Heart right ventricle (tissue), 16 donors: Measurements from ENCODE around the gene RPL6. TPM values are rescaled to one million over a fixed set of nuclear protein-coding genes. Genes with fewer than 3 reads are reported as not detected.
A peak's percentile ranks its signal among the peaks of the same experiment; 100 is the strongest.
"Not testable (repeated sequence)": the region's sequence is repeated elsewhere in the genome, so short reads cannot be mapped to it uniquely, and the experiment has no call there.

Source experiments
- ATAC-seq, 8 donors: fragments of 200-7000 bp; cut with Tn5 transposase; one replicate each; pipeline ENCODE4 v1.9.1; 2020; ENCODE audit warnings: mild to moderate bottlenecking in 8 of 8, moderate library complexity in 8 of 8, moderate number of reproducible peaks in 1 of 8
- DNase-seq, 2 donors: peaks; one replicate each; pipeline ENCODE4 v3.0.0-alpha.2; 2020
- H3K27ac ChIP-seq, 10 donors: fragments of 200-600 bp; sonication (generic) in 2 of 10; one replicate each; pipeline versions ENCODE4 v1.5.0 to v1.8.0; 2020 to 2022; ENCODE audit warnings: mild to moderate bottlenecking in 3 of 10
- H3K27me3 ChIP-seq, 7 donors: fragments of 200-600 bp; one replicate each; pipeline ENCODE4 v1.8.0; 2021 to 2022; ENCODE audit warnings: mild to moderate bottlenecking in 2 of 7
- H3K36me3 ChIP-seq, 9 donors: fragments of 200-600 bp; sonication (generic) in 1 of 9; one replicate each; pipeline versions ENCODE4 v1.5.0 to v1.8.0; 2020 to 2022; ENCODE audit warnings: mild to moderate bottlenecking in 2 of 9
- H3K4me1 ChIP-seq, 9 donors: fragments of 200-600 bp; sonication (generic) in 1 of 9; one replicate each; pipeline versions ENCODE4 v1.5.0 to v1.8.0; 2020 to 2022; ENCODE audit warnings: mild to moderate bottlenecking in 4 of 9
- H3K4me3 ChIP-seq, 10 donors: fragments of 200-600 bp; sonication (generic) in 2 of 10; one replicate each; pipeline versions ENCODE4 v1.5.0 to v1.8.0; 2020 to 2022; ENCODE audit warnings: mild to moderate bottlenecking in 7 of 10, moderate library complexity in 2 of 10
- H3K9me3 ChIP-seq, 11 donors: fragments of 200-600 bp in 10 of 11; sonication (generic) in 2 of 11; one replicate each; pipeline versions ENCODE4 v1.5.0 to v1.8.0; 2013 to 2022; ENCODE audit warnings: mild to moderate bottlenecking in 2 of 11, control low read depth in 1 of 11, moderate library complexity in 1 of 11
- CTCF ChIP-seq, 9 donors: fragments of 200-600 bp; sonication (generic) in 2 of 9; IDR thresholded peaks; one replicate each; pipeline versions ENCODE4 v1.5.0 to v1.8.0; 2021 to 2022; ENCODE audit warnings: antibody characterized with exemption in 9 of 9, mild to moderate bottlenecking in 5 of 9, moderate library complexity in 1 of 9
- WGBS, 2 donors: extraction: QIAGEN DNeasy Blood & Tissue Kit; methylation state at CpG; one replicate each; pipeline ENCODE4 v1.1.7; 2013; ENCODE audit warnings: inconsistent platforms in 1 of 2; 5-methylcytosine and 5-hydroxymethylcytosine counted together
- intact Hi-C, 10 donors: fragments of 100-400 bp; cut with DNase I; formaldehyde crosslinking; loops; one replicate each; pipeline versions ENCODE4 v1.11.1 to v1.14.2; 2022
- polyA plus RNA-seq, 2 donors: library from polyadenylated mRNA; stranded (reverse); fragments of 200-250 nt; gene quantifications; one replicate each; pipeline ENCODE4 v1.2.3, GENCODE V29; 2013
- total RNA-seq, 10 donors: library from RNA; stranded (reverse); fragmentation: NEBNext Ultra II Directional in 3 of 10; extraction: Animal tissue kit (Norgen Biotek cat#: 25700) in 3 of 10; gene quantifications; one replicate each; pipeline versions ENCODE4 v1.2.1 to v1.2.4, GENCODE V29; 2021 to 2023
- donor health status: Arrhythmogenic right ventricular cardiomyopathy.
- donor health status: ischemic (EF 13 %, LVEDD 7.1; RV severe dilation, severe dysfunction).
- donor health status: healthy with polysubstance abuse.
- donor health status: DM: no; HTN: yes; CAD: no.
- donor health status: DM: no; HTN: no; CAD: no.
- donor health status: ischemic (EF 25% LVEDD 6.9; RV normal size, moderate dysfunction).
- donor health status: ischemic (EF 25% LVEDD 5.7; RV mildly dilated, moderate dysfunction).
- donor health status: healthy.
- donor health status: DM: yes; HTN: yes; CAD: no.
- donor health status: Ischemic cardiomyopathy.
- donor health status: ischemic (EF 35%, LVEDD 5.7; RV mildly dilated, moderate dysfunction).
- donor health status: nonischemic (EF 11% LVEDD 7.7; RV severe dilation, severe dysfunction).
- donor health status: DM: yes; HTN: yes; CAD: no.
- donor health status: PGD.
- donor health status: ischemic (EF 29% LVEDD 5.4; RV normal size, mild dysfunction).
- donor health status: nonischemic (EF 23%, LVEDD 6.1; RV moderate dilation, normal function).

Gene RPL6
- total and polyA plus RNA-seq, 12 donors, result 564 to 1,749 (median 624) TPM

GRCh38 chr12:112406519-112407488 lies 2.6 kb downstream of the RPL6 start:
- WGBS, 2 donors, result 82 to 83% methylated on average over 11 of the region's 11 CpGs
- H3K27ac ChIP-seq, result no peak overlapping the region
- H3K36me3 ChIP-seq, result peaks cover 0 to 49% (median 41%) of the 10 kb centered on the region in 9 donors
- intact Hi-C loops, result no loop called here
- H3K4me1 ChIP-seq, result peaks cover 0 to 33% (median 20%) of the 10 kb centered on the region in 9 donors
- ATAC-seq (no peak), DNase-seq (no peak)
- H3K9me3 ChIP-seq, result no peaks in the 10 kb centered on the region
- H3K4me3 ChIP-seq, result peak overlapping the region in 1 of 10 donors; percentile 78
- no peak for TF ChIP-seq CTCF (IDR thresholded peaks at IDR 0.05)
- no peaks in the 10 kb centered on the region for H3K27me3 ChIP-seq

- no peak for DNase-seq
- ATAC-seq, result no peak
- intact Hi-C loops, result no loop called here
- Histone ChIP-seq H3K27me3 (no peaks in the 10 kb centered on the region), H3K36me3 (peaks cover 0 to 37% (median 29%) of the 10 kb centered on the region in 9 donors), H3K4me1 (peaks cover 0 to 8% (median 1%) of the 10 kb centered on the region in 9 donors), H3K4me3 (no peak overlapping the region), H3K27ac (no peak overlapping the region), H3K9me3 (no peaks in the 10 kb centered on the region)
- 66% methylated on average over 5 of the region's 5 CpGs for WGBS, 2 donors
- no peak for TF ChIP-seq CTCF (IDR thresholded peaks at IDR 0.05)
Measured at GRCh38 chr12:112401903-112402498, 7.4 kb downstream of the RPL6 start.

GRCh38 chr12:112401054-112401453 lies 8.4 kb downstream of the RPL6 start:
- peaks cover 0 to 2% (median 0%) of the 10 kb centered on the region in 11 donors for H3K9me3 ChIP-seq
- no peaks in the 10 kb centered on the region for H3K27me3 ChIP-seq
- ATAC-seq, result no peak
- no peak overlapping the region for H3K4me3 ChIP-seq
- no peak for TF ChIP-seq CTCF (IDR thresholded peaks at IDR 0.05)
- no peaks in the 10 kb centered on the region for H3K4me1 ChIP-seq
- DNase-seq, result no peak
- WGBS, 2 donors, result 91 to 96% methylated on average over 5 of the region's 5 CpGs
- intact Hi-C loops, result no loop called here
- H3K36me3 ChIP-seq, result peaks cover 0 to 27% (median 20%) of the 10 kb centered on the region in 9 donors
- no peak overlapping the region for H3K27ac ChIP-seq

- no peak for DNase-seq
- no peak for ATAC-seq
- WGBS, 2 donors, result 63 to 74% methylated on average over 1 of the region's 1 CpG
- Histone ChIP-seq H3K4me3 (no peak overlapping the region), H3K27ac (no peak overlapping the region), H3K4me1 (no peaks in the 10 kb centered on the region), H3K9me3 (peaks cover 0 to 11% (median 0%) of the 10 kb centered on the region in 11 donors), H3K36me3 (no peaks in the 10 kb centered on the region), H3K27me3 (no peaks in the 10 kb centered on the region)
- intact Hi-C loops, result no loop called here
- TF ChIP-seq CTCF (IDR thresholded peaks at IDR 0.05), result no peak
Measured at GRCh38 chr12:112393328-112393727, 16.1 kb downstream of the RPL6 start.

- not testable (repeated sequence) for H3K4me3 ChIP-seq, DNase-seq, H3K4me1 ChIP-seq, H3K36me3 ChIP-seq, H3K27ac ChIP-seq, H3K9me3 ChIP-seq, ATAC-seq, H3K27me3 ChIP-seq
- intact Hi-C loops, result loop anchor here (5.0 to 10.0 kb wide), 8 partner anchors 85 to 195 kb away; no protein-coding TSS in a partner anchor
- 69% methylated on average over 2 of the region's 4 CpGs for WGBS, 2 donors
Measured at GRCh38 chr12:112389922-112390654, 19.3 kb downstream of the RPL6 start.
